Left cardiac atrium (tissue), 4 donors: ENCODE data around the gene RBM8A. TPM values are rescaled to one million over a fixed set of nuclear protein-coding genes. Genes with fewer than 3 reads are reported as not detected.

Source experiments
- ATAC-seq, 2 donors: fragments of 200-7000 bp; cut with Tn5 transposase; one replicate each; pipeline ENCODE4 v1.9.1; 2020; ENCODE audit warnings: mild to moderate bottlenecking in 2 of 2, moderate library complexity in 2 of 2
- DNase-seq: peaks from one replicate; pipeline ENCODE4 v3.0.0-alpha.2; 2020
- intact Hi-C, 2 donors: fragments of 100-400 bp; cut with DNase I; formaldehyde crosslinking; loops; one replicate each; pipeline versions ENCODE4 v1.14.1 to v1.15.1; 2022 to 2023
- long read RNA-seq: library from polyadenylated mRNA; unstranded; transcript quantifications from one replicate; pipeline ENCODE4 v2.0.0, GENCODE V29; 2021
- total RNA-seq, 2 donors: library from RNA; stranded (reverse); fragmentation: NEBNext Ultra II Directional; extraction: Animal tissue kit (Norgen Biotek cat#: 25700); gene quantifications; one replicate each; pipeline ENCODE4 v1.2.1, GENCODE V29; 2021
- donor health status: DM: no; HTN: yes; CAD: no.
- donor health status: DM: no; HTN: yes; CAD: no; lungs with severe emphysema.
- donor health status: DM: yes; HTN: yes; CAD: no.
- donor health status: Dilated cardiomyopathy.

The RBM8A gene
- total RNA-seq: 10 to 100 TPM; 67.0 to 99.2 TPM
- long read RNA-seq, full-length matches to known transcripts: 33 of 39 reads
- long read RNA-seq, partial matches to known transcripts: 1 of 39 reads
- long read RNA-seq, other reads (novel, unspliced or antisense): 5 of 39 reads

DNA sequence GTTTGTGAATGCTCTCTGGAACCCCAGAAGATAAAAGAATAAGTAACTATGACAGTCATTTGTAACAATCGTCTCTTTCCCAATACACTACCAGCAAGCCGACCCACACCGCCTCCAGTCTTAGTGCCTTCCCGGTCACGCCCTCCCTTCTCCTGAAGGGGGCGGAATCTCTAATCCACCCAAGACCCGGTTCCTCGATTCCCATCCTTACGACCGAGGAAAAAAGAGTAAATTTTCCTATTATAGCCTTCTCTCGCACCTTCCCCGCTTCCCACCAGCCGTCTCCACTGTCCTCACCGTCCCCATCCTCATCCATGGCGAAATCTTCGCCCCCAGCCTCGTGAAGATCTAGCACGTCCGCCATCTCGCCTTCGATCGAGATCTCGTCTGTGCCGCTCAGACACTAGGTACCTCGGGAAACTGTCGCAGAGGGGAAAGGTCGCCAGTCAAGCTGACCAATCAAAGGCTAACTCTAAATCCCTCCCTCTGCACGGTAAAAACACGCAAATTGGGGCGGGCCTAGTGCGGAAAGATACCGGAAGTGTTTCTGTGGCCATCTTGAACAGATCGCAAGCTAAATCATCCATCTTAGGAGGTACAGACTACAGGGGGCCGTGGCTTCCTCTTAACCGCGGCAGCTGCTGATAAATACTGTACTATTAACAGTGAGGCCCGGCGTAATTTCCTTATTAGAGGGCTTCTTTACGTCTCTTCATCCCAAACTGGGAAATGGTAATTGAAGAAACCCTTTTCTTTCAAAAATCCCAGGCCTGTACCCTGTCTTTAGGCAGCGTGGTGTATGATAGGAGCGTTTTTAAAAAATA, at the start of gene RBM8A:
Gene RBM8A (minus strand): TSS at position 422 of the 824 bp plus-strand sequence. CDS start 58 bp downstream, at position 364.
- peak; percentile 98 to 99 for ATAC-seq
- intact Hi-C loops: no loop called here
- peak; percentile 94 for DNase-seq

DNA sequence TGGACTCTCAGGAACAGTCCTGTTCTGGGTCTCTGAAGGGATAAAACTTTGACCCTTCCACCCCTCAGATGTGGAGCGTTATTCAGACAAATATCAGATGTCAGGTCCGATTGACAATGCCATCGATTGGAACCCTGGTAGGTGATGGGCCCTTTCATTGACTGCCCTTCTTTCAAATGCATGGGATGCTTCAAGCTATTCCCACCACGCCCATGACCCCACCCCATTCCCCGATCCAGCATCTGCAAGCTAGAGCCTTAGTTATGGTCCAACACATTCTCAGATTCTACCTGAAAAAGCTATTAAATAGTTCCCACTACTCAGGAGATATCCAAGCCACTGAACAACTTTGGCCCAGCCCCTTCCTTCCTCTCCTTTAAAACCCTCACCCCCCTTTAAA, 49.7 kb upstream of the RBM8A start:
- intact Hi-C loops: loop anchor here (2.0 to 5.0 kb wide), 2 partner anchors 30 to 35 kb away; no protein-coding TSS in a partner anchor
- ATAC-seq: no peak

DNA sequence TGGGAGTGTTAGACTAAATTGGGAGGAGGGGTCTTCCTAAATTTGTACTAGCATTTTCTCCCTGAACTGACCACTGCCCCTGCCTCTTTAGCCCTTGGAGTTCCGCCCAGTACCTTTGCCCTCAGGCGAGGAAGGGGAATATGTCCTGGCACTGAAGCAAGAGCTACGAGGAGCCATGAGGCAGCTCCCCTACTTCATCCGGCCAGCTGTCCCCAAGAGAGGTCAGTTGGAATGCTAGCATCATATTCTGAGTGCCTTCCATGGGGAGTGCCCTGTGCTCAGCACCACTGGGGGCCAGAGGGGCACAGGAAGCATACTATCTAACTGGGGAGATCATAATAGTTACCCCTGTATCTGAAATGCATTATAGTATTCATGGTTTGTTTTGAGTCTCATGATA, 47.9 kb upstream of the RBM8A start:
- DNase-seq (no peak), ATAC-seq (no peak)
- intact Hi-C loops: loop anchor here in 1 of 2 donors (5.0 kb wide), 1 partner anchor 37 kb away; no protein-coding TSS in a partner anchor

More for the DNA sequence above, 49.7 kb upstream of the RBM8A start:
- DNase-seq: no peak

DNA sequence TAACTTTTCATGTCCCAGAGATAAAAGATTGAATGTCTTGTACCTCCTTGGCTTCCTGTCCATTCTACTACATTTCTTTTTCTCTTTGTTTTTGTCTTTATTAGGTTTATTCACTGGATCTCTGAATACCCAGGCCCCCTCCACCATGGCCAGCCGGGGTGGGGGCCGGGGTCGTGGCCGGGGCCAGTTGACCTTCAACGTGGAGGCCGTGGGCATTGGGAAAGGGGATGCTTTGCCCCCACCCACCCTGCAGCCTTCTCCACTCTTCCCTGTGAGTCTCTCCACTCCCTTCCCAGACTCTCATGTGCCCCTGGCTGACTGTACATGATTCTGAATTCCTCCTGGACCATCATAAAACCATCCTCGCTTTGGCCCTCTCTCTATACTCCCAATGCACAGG, 47.4 kb upstream of the RBM8A start:
- DNase-seq: no peak
- ATAC-seq: no peak
- intact Hi-C loops: loop anchor here in 1 of 2 donors (5.0 kb wide), 1 partner anchor 38 kb away; no protein-coding TSS in a partner anchor

DNA sequence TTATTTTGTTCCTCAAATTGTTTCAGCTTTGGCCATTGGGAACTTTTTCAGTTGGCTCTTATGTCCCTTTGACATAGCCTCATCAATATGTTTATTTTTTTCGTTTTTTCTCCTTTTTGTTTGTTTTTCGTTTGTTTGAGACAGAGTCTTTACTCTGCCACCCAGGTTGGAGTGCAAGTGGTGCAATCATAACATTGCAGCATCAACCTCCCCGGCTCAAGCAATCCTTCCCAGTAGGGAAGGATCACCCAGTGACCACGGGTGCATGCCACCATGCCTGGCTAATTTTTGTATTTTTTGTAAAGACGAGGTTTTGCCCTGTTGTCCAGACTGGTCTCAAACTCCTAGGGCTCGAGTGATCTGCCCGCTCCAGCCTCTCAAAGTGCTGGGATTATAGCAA, 45.3 kb upstream of the RBM8A start:
- intact Hi-C loops: no loop called here
- no peak for DNase-seq
- ATAC-seq: peak in 1 of 2 donors; percentile 39

DNA sequence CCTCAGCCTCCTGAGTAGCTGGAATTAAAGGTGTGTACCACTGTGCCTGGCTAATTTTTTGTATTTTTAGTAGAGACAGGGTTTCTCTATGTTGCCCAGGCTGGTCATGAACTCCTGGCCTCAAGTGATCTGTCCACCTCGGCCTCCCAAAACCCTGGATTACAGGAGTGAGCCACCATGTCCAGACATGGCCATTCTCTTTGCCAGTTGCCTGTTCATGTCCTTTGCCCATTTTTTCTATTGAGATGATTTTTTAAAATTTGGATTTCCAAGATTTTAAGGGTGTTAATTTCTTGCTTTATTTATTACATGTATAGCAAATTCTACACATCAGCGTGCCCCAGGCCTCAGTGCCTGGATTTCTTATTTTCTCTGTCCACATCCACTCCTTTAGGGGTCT, 40.0 kb upstream of the RBM8A start:
- intact Hi-C loops: no loop called here
- DNase-seq (no peak), ATAC-seq (no peak)

DNA sequence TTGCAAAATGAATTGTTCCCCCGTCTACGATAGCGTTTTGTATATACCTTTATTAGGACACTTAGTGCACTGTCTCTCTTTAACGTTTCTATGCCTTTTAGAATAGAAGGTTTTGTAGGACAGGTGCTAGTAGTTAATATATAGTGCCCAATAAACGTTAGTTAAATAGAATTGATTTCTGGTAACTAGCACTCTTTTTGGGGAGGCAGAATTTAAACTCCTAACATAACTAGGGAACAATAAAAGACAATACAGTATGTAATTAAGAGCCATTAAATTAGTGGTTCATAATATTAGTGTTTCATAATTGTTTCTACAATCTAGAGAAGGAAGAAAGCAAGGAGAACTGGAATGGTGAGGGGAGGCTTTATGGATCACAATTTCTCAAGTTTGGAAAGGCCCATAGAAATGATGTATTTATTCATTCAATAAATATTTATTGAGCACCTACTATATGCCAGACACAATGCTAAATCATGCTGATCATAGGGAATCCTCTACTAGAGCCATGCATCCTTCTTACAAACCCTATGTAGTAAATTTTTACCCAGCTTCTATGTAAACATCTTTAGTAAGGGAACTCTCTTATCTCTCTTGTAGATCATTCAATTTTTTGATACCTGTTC, 37.9 kb upstream of the RBM8A start:
- intact Hi-C loops: no loop called here
- DNase-seq (no peak), ATAC-seq (no peak)

DNA sequence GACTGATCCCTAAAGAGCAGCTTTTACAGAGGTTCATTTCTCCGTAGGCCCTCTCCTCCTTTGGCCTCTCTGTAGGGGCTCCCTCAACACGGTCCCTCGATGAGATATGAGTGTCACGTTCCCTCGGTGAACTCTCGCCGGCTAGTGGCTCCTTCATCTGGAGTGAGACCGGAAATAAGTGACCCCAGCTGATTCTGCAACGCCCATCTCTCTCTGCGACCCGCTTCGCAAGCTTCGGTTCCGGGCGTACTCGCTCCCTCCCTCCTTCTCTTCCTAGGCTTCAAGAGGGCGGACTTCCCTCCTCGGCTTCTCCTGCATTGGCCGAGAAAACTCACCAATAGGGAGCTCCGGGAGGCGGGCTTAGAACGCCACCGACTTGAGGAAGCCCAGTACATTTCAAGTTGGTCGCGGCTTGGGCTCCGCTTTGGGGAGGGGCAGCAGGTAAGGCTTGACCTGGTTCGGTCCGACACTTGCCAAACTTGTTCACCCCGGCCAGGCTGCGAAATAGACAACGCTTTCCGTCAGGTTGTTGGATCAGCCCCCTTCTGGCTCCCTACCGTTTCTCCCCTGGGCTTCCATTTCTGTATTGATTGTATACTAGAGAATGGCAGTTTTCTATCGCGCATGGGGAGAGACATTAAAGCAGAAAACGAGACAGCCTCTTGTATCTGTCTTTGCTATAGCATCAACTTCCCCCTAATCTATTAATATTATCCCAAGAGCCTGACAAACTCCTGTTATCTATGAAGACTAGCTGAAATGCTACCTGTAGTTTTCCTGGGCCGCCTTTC, 37.2 kb upstream of the RBM8A start, which contains the start of the genes ANKRD34A and POLR3GL:
Gene ANKRD34A (minus strand): TSS at position 248 of the 791 bp plus-strand sequence. CDS start 2,816 bp downstream, outside the sequence.
Gene POLR3GL (plus strand): TSS at position 363 of the 791 bp plus-strand sequence. CDS start 10,176 bp downstream, outside the sequence.
- intact Hi-C loops: no loop called here
- peak; percentile 80 to 87 for ATAC-seq
- peak; percentile 95 for DNase-seq

DNA sequence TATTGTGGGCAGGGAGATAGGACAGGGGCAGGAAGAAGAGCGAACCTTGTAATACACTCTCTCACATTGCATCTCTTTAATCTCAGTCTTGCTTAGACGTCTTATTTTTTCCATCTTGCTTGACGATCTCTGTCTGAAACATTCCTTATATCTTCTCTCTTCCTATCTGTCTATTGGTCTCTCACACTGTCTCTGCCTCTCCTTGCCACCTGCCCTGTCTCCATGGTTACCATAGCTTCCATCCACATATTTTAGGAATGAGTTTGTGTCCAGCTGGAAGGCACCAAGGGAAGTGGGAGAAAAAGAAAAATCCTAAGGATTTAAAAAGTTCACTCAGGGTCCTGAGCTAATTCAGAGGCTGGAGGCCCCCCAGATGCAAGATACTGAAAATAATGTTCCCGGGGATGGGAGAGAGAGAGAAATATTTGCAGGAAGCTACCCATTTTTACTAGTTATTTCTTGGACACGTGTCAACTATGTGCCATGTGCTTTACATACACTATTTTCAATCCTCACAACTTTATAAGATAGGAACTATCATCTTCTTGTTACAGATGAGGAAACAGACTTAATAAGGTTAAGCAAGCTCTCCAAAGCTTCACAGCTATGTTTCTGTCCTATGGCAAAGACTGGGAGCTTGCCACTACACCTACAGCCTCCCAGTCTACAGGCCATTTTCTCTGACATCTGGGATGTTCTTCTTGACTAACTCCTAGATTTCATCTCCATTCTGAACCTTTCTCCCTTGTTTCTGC, 36.2 kb upstream of the RBM8A start:
- ATAC-seq: no peak
- DNase-seq: no peak
- intact Hi-C loops: no loop called here

DNA sequence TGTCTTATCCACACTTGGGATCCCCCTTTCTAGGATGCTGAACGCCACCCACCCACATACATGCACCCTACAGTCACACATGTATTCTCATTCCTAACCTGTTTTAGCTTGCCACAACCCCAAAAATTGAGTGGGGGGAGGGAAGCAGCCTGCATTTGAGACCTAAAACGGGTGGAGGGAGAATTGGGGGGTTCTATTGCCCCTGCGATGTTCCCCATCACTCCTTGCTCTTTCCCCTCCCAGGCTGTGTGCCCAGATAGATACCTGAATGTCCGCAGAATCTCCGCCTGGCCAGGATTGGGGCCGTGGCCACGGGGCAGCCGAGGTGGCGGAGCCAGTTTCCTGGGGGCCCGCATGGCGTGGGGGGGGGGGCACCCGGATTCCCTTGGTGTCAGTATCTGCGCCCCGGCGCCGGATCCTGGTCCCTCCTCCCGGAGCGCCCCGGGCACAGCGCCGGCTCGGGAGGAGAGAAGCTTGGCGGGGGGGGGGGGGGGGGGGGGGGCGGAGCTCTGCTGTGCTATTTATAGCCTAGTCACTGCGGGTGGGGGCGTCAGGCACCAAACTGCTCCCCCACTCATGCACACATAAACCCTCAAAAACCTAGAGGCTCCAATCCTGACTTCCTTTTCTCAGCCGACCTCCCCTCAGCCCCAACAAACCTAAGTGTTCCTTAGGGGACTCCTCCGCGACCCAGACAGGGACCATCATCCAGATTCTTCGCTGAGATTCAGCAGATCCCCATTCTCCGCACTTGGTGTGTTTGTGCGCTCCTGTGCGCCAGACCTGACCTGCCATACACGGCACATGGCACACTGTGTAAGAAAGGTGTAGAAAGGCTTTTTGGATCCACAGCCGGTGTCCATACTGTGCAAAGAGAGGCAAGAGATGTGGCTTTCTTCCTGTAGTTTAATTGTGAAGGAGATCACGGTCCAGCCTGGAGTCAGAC, 35.1 kb upstream of the RBM8A start:
- ATAC-seq: no peak
- intact Hi-C loops: no loop called here
- DNase-seq: peak; percentile 60

DNA sequence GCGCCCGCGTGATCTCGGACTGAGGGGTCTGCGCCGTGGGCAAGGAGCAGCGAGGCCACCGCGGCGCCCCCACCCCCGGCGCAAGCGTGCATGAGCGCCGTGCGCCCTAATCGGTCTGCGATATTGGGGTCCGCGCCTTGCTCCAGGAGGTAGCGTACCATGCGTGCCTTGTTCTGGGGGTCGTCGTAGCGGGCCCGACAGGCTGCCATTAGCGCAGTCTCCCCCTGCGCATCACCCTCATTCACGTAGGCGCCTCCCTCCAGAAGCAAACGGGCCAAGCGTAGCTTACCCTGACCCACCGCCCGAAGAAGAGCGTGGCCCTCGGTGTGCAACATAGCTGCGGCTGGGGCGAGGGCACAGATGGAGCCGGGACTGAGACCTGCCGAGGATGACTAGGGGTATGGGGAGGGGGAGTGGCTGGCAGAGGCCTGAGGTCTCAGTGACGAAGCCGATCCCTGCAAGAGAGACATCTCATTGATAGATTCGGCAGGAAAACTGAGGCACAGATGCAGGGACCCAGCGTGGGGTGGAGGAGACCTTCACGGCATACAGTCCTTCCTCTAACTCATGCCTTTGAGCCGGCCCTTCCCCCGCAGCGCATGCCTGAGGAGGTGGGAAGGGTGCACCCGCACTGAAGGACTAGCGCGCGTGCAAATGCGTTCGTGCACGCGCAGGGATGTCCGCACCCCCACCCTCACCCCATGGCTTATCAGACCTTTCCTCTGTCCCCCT, 34.3 kb upstream of the RBM8A start:
- DNase-seq: peak; percentile 52
- ATAC-seq: no peak
- intact Hi-C loops: no loop called here

DNA sequence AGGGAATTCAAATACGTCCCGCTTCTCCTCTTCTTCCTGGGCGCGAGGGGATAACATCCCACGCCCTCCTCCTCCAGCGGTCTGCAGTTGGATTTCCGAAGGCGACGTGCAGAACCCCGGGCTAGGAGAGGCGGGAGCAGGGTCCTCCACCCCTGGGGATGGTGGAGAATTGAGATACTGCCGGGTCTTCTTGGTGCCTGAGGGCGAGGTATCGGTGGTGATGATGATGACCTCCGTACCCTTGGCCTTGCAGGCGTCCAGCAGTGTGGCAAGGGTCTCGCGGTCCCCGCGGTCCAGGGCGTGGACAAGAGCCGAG, 33.8 kb upstream of the RBM8A start:
- intact Hi-C loops: no loop called here
- DNase-seq: no peak
- no peak for ATAC-seq

DNA sequence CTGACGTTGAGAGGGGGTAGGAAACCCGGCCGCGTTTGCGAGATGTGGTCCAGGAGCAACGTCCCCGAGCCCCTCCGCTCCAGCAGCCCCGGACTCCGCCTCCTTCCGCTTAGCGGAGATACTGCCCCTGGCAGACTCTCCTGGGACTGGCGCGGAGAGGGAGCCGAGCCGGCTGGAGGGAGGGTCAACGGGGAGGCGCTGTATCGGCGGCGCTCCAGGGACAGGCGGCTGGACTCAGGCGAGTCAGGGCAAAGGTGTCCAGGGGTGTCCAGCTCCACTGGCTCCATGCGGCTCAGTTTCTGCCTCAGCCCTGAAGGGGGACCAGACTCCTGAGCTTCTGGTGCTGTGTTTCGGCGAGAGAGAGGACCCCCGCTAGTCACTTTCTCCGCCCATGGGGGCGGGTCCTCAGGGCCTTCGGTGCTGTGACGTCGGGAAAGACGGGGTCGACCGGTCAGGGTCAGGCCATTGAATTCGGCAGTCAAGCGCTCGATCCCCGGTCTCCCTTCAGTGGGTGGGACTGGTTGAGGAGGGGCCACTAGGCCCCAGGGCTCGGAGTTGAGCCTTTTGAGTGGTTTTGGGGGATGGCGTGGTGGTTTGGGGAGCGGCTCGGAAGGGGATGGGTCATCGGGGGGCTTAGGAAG, 33.3 kb upstream of the RBM8A start:
- ATAC-seq (peak; percentile 45 to 56), DNase-seq (peak; percentile 88)
- intact Hi-C loops: no loop called here

DNA sequence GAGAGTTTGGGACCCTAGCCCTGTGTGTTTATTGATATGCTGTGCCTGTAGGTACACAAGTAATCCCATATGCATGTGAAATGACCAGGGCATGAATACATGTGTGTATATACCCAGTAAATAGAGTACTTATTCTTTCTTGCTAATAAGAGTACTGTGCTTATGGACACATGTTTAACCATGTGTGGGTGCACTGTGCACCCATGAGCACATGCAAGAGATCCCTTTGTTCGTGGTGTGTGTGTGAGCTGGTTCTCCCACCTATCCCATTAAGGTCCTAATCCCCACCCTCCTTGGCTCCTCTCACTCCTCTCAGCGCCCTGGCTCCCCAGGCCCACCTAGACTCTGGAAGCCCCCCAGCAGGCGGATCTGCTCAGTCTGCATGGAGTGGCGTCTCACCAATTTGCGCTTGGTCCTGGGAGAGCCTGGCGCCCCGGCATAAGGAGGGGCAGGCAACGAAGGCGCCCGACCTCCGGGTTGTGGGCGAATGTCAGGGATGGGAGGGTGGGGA, 32.7 kb upstream of the RBM8A start:
- no peak for ATAC-seq
- intact Hi-C loops: loop anchor here in 1 of 2 donors (5.0 kb wide), 1 partner anchor 68 kb away; no protein-coding TSS in a partner anchor
- DNase-seq: no peak

DNA sequence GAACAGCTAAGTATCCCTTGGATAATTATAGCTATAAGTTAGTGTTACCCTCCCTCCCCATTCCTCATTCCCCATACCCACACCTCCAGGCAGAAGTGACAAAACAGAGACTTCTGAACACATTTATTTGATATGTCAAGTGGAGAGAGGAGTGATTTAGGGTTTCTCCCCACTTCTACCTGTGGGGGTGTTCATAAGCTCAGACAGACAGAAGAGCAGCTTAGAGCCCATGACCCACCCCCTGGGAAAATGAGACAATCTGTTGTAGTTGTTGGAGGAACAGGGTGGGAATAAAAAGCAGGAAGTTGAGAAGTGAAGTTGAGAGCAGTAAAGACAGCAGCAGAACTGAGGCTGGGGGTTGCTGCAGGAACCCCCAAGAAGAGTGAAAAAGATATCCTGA, 32.0 kb upstream of the RBM8A start:
- DNase-seq: no peak
- ATAC-seq: no peak
- intact Hi-C loops: loop anchor here in 1 of 2 donors (5.0 kb wide), 1 partner anchor 67 kb away; no protein-coding TSS in a partner anchor

DNA sequence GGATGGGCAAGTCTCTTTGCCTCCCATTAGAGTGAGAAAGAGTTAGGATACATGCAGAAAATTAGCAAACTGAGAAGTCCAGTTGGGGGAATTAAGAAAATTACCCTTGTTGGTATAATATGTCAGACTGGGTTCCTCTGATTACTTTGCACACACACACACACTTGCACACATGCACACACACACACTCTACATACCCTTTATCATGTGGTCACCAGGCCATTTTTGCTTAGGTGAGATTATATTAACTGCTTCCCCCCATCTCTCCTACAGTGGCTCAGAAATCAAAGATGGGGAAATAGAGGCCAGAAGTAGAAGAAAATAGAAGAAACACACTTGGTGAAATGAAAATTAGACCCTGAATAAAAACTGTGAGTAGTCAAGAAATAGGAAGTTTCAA, 31.4 kb upstream of the RBM8A start:
- no peak for DNase-seq
- ATAC-seq: no peak
- intact Hi-C loops: loop anchor here in 1 of 2 donors (5.0 kb wide), 1 partner anchor 66 kb away; no protein-coding TSS in a partner anchor
